Peyer's patch (tissue), 4 donors: Measurements from ENCODE around the gene GTF2F2. TPM values are rescaled to one million over a fixed set of nuclear protein-coding genes. Genes with fewer than 3 reads are reported as not detected.

Experiments used
- DNase-seq, 3 donors: peaks; one replicate each; pipeline ENCODE4 v3.0.0-alpha.2; 2017 to 2019
- H3K27ac ChIP-seq, 4 donors: fragments of 200-600 bp; sonication (generic); one replicate each; pipeline ENCODE4 v1.5.1; 2016 to 2019
- H3K27me3 ChIP-seq, 2 donors: fragments of 200-600 bp; sonication (generic); one replicate each; pipeline ENCODE4 v1.5.1; 2019
- H3K36me3 ChIP-seq, 3 donors: fragments of 200-600 bp; sonication (generic); one replicate each; pipeline ENCODE4 v1.5.1; 2016 to 2019
- H3K4me1 ChIP-seq, 4 donors: fragments of 200-600 bp; sonication (generic); one replicate each; pipeline ENCODE4 v1.5.1; 2016 to 2019
- H3K4me3 ChIP-seq, 4 donors: fragments of 200-600 bp; sonication (generic); 1 replicate in 3 of 4; 2 replicates in 1 of 4; pipeline ENCODE4 v1.5.1; 2016 to 2019; ENCODE audit warnings: mild to moderate bottlenecking in 1 of 4
- H3K9me3 ChIP-seq, 4 donors: fragments of 200-600 bp; sonication (generic); one replicate each; pipeline ENCODE4 v1.5.1; 2016 to 2019; ENCODE audit warnings: mild to moderate bottlenecking in 1 of 4
- POLR2A ChIP-seq, 2 donors: fragments of 450-650 bp; IDR thresholded peaks; one replicate each; pipeline ENCODE4 v1.5.1; 2017; ENCODE audit warnings: antibody characterized with exemption in 2 of 2, mild to moderate bottlenecking in 2 of 2, moderate library complexity in 2 of 2
- total RNA-seq, 4 donors: library from RNA; depleted of rRNA; stranded (reverse); fragments of >200 nt; gene quantifications; one replicate each; pipeline ENCODE4 v1.1.0, GENCODE V29; 2016
- TF ChIP-seq, protein P1 (sequence below), 6 experiments: fragments of 450-650 bp in 4 of 6; fragments of 200-600 bp in 2 of 6; sonication (generic) in 1 of 6; IDR thresholded peaks; one replicate each; pipeline ENCODE4 v1.5.1; 2017 to 2019; ENCODE audit warnings: antibody characterized with exemption in 6 of 6, mild to moderate bottlenecking in 3 of 6, moderate library complexity in 1 of 6

Gene GTF2F2
- total RNA-seq, 4 donors from 2014 or later: 8.2 to 14.0 (median 12.4) TPM

DNA sequence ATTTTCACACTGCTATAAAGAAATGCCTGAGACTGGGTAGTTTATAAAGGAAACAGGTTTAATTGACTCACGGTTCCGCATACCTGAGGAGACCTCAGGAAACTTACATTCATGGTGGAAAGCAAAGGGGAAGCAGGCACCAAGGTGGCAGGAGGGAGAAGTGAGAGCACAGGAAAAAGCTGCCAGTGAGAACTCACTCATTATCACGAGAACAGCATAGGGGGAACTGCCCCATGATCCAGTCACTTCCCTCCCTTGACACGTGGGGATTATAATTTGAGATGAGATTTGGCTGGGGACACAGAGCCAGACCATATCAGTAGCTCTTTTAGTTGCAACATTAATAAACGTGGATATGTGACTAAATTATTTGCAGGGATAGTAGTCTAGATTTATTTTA lies 84.8 kb downstream of the GTF2F2 start:
- DNase-seq: no peak
- TF ChIP-seq, protein P1, sequence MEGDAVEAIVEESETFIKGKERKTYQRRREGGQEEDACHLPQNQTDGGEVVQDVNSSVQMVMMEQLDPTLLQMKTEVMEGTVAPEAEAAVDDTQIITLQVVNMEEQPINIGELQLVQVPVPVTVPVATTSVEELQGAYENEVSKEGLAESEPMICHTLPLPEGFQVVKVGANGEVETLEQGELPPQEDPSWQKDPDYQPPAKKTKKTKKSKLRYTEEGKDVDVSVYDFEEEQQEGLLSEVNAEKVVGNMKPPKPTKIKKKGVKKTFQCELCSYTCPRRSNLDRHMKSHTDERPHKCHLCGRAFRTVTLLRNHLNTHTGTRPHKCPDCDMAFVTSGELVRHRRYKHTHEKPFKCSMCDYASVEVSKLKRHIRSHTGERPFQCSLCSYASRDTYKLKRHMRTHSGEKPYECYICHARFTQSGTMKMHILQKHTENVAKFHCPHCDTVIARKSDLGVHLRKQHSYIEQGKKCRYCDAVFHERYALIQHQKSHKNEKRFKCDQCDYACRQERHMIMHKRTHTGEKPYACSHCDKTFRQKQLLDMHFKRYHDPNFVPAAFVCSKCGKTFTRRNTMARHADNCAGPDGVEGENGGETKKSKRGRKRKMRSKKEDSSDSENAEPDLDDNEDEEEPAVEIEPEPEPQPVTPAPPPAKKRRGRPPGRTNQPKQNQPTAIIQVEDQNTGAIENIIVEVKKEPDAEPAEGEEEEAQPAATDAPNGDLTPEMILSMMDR (IDR thresholded peaks at IDR 0.05): no peak
- TF ChIP-seq POLR2A (IDR thresholded peaks at IDR 0.05): no peak
- Histone ChIP-seq H3K36me3 (no peaks in the 10 kb centered on the region), H3K4me3 (no peak overlapping the region), H3K27me3 (no peaks in the 10 kb centered on the region), H3K9me3 (no peaks in the 10 kb centered on the region), H3K27ac (no peak overlapping the region), H3K4me1 (no peaks in the 10 kb centered on the region)

DNA sequence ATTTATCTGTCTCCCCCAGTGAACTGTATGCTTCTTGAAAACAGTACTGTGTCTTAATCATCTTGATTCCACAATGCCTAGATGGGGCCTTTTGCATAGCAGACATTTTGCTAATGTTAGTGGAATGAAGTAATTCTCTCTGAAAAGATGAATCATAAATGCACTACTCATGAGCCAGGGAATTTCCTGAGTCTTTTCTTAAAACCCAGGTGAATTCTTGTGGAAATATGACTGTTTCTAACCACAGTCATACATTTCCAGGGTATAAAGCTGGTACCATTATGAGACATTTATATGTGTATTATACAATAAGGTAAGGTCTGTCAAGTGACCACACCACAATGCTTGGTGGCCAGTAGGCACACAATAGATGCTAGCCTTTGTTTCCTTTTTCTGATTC lies 86.0 kb downstream of the GTF2F2 start:
- no peaks in the 10 kb centered on the region for H3K9me3 ChIP-seq
- no peaks in the 10 kb centered on the region for H3K36me3 ChIP-seq
- no peak overlapping the region for H3K27ac ChIP-seq
- no peak for DNase-seq
- TF ChIP-seq, protein P1 (IDR thresholded peaks at IDR 0.05): no peak
- no peak for TF ChIP-seq POLR2A (IDR thresholded peaks at IDR 0.05)
- H3K4me1 ChIP-seq: no peaks in the 10 kb centered on the region
- no peak overlapping the region for H3K4me3 ChIP-seq
- H3K27me3 ChIP-seq: no peaks in the 10 kb centered on the region

DNA sequence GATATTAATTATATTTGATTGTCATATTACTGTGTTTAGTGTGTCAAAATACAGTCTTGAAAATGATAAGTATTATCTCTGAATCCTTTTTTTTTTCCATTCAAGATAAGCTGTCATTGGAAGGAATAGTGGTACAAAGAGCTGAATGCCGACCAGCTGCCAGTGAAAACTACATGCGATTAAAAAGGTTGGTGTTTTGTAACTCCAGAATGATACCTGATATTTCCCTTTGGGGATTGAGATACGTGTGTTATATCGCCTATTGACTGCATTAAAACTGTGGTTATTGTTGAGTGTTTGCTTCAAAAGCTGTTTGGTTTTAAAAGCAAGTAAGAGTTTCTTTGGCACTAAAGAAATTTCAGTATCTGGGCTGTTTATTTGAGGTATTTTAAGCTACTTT lies 87.0 kb downstream of the GTF2F2 start:
- Histone ChIP-seq H3K27me3 (no peaks in the 10 kb centered on the region), H3K27ac (peak overlapping the region in 1 of 4 donors; percentile 13), H3K4me1 (no peaks in the 10 kb centered on the region), H3K9me3 (no peaks in the 10 kb centered on the region), H3K4me3 (no peak overlapping the region), H3K36me3 (no peaks in the 10 kb centered on the region)
- TF ChIP-seq, protein P1 (IDR thresholded peaks at IDR 0.05): no peak
- TF ChIP-seq POLR2A (IDR thresholded peaks at IDR 0.05): no peak
- no peak for DNase-seq

DNA sequence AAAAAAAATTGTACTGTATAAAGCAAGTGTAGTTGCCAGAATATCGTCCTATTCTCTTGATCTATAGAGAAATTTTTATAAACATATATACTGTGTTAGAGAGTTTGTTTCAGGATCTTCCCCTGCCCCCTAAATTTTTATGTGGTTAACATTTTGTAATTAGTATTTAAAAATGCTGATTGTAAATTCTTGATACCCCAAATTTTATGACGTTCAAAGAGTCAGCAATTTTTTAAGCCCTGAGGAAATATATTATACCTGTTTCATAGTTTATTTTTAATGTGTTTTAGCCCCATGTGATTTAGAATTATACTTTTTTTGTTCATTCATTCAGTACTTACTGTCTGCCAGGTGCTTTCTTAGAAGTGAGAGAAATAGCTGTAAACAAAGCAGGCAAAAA lies 87.8 kb downstream of the GTF2F2 start:
- TF ChIP-seq, protein P1 (IDR thresholded peaks at IDR 0.05): no peak
- TF ChIP-seq POLR2A (IDR thresholded peaks at IDR 0.05): no peak
- no peak for DNase-seq
- Histone ChIP-seq H3K27ac (peak overlapping the region in 1 of 4 donors; percentile 13), H3K27me3 (no peaks in the 10 kb centered on the region), H3K4me3 (no peak overlapping the region), H3K36me3 (no peaks in the 10 kb centered on the region), H3K9me3 (no peaks in the 10 kb centered on the region), H3K4me1 (no peaks in the 10 kb centered on the region)

DNA sequence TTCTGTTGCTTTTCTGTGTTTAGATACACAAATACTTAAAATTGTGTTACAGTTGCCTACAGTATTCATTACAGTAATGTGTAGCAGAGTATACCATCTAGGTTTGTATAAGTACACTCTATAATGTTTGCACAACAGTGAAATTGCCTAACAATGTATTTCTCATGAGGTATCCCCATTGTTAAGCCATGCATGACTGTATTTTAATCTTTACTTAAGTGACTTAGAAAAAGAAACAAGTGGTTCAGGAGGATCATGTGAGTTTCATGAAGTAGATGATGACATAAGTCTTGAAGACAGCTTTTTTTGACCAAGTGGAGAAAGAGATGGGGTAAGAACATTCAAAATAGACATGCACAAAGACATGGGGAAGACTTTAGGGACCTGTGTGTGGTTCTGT lies 88.9 kb downstream of the GTF2F2 start:
- H3K9me3 ChIP-seq: no peaks in the 10 kb centered on the region
- H3K4me1 ChIP-seq: no peaks in the 10 kb centered on the region
- H3K27me3 ChIP-seq: no peaks in the 10 kb centered on the region
- no peaks in the 10 kb centered on the region for H3K36me3 ChIP-seq
- no peak for DNase-seq
- H3K27ac ChIP-seq: no peak overlapping the region
- TF ChIP-seq, protein P1 (IDR thresholded peaks at IDR 0.05): no peak
- TF ChIP-seq POLR2A (IDR thresholded peaks at IDR 0.05): no peak
- H3K4me3 ChIP-seq: no peak overlapping the region
